GM20431 (cell line): ENCODE results near the gene SMCO4.

Experiments used
- in situ Hi-C: fragments of 300-500 bp; cut with MseI, MboI; formaldehyde crosslinking; loops from one replicate; pipeline ENCODE4 v1.15.0; 2020; ENCODE audit warnings: low sequenced_read_pairs; ENCODE audit not compliant: unreplicated experiment

Gene SMCO4

GRCh38 chr11:93563857-93564256 lies 20.7 kb upstream of the SMCO4 start:
- in situ Hi-C loops = no loop called here

- in situ Hi-C loops = no loop called here
Observed at GRCh38 chr11:93560199-93560932, 17.2 kb upstream of the SMCO4 start.

GRCh38 chr11:93559681-93560080 lies 16.5 kb upstream of the SMCO4 start:
- in situ Hi-C loops = no loop called here

GRCh38 chr11:93552874-93553273 lies 9.7 kb upstream of the SMCO4 start:
- in situ Hi-C loops = no loop called here

- in situ Hi-C loops = loop anchor here (25.0 kb wide), 1 partner anchor 313 kb away; no protein-coding TSS in a partner anchor
Observed at GRCh38 chr11:93549976-93550375, 6.8 kb upstream of the SMCO4 start.

- in situ Hi-C loops = loop anchor here (25.0 kb wide), 1 partner anchor 311 kb away; no protein-coding TSS in a partner anchor
Observed at GRCh38 chr11:93548679-93549319, 5.6 kb upstream of the SMCO4 start.

- in situ Hi-C loops = loop anchor here (25.0 kb wide), 1 partner anchor 310 kb away; no protein-coding TSS in a partner anchor
Observed at GRCh38 chr11:93547773-93548172, 4.6 kb upstream of the SMCO4 start.

- in situ Hi-C loops = loop anchor here (25.0 kb wide), 1 partner anchor 310 kb away; no protein-coding TSS in a partner anchor
Observed at GRCh38 chr11:93547028-93547427, 3.8 kb upstream of the SMCO4 start.

- in situ Hi-C loops = loop anchor here (25.0 kb wide), 1 partner anchor 308 kb away; no protein-coding TSS in a partner anchor
Observed at GRCh38 chr11:93545566-93545965, 2.4 kb upstream of the SMCO4 start.

GRCh38 chr11:93542811-93543229 lies 371 bp downstream of the SMCO4 start:
- in situ Hi-C loops = loop anchor here (25.0 kb wide), 1 partner anchor 306 kb away; no protein-coding TSS in a partner anchor

- in situ Hi-C loops = loop anchor here (25.0 kb wide), 1 partner anchor 305 kb away; no protein-coding TSS in a partner anchor
Observed at GRCh38 chr11:93541884-93542810, 1.0 kb downstream of the SMCO4 start.

GRCh38 chr11:93540896-93541553 lies 2.2 kb downstream of the SMCO4 start:
- in situ Hi-C loops = loop anchor here (25.0 kb wide), 1 partner anchor 304 kb away; no protein-coding TSS in a partner anchor

- in situ Hi-C loops = loop anchor here (25.0 kb wide), 1 partner anchor 303 kb away; no protein-coding TSS in a partner anchor
Observed at GRCh38 chr11:93540337-93540736, 2.9 kb downstream of the SMCO4 start.

GRCh38 chr11:93537767-93538261 lies 5.4 kb downstream of the SMCO4 start:
- in situ Hi-C loops = loop anchor here (25.0 kb wide), 1 partner anchor 301 kb away; no protein-coding TSS in a partner anchor

GRCh38 chr11:93537049-93537448 lies 6.1 kb downstream of the SMCO4 start:
- in situ Hi-C loops = loop anchor here (25.0 kb wide), 1 partner anchor 300 kb away; no protein-coding TSS in a partner anchor

- in situ Hi-C loops = loop anchor here (25.0 kb wide), 1 partner anchor 299 kb away; no protein-coding TSS in a partner anchor
Observed at GRCh38 chr11:93536101-93536861, 6.9 kb downstream of the SMCO4 start.

- in situ Hi-C loops = loop anchor here (25.0 kb wide), 1 partner anchor 298 kb away; no protein-coding TSS in a partner anchor
Observed at GRCh38 chr11:93535578-93535977, 7.6 kb downstream of the SMCO4 start.

- in situ Hi-C loops = loop anchor here (25.0 kb wide), 1 partner anchor 296 kb away; no protein-coding TSS in a partner anchor
Observed at GRCh38 chr11:93532806-93533205, 10.4 kb downstream of the SMCO4 start.
